Measurements from ENCODE around the gene PLXNA4.

DNA sequence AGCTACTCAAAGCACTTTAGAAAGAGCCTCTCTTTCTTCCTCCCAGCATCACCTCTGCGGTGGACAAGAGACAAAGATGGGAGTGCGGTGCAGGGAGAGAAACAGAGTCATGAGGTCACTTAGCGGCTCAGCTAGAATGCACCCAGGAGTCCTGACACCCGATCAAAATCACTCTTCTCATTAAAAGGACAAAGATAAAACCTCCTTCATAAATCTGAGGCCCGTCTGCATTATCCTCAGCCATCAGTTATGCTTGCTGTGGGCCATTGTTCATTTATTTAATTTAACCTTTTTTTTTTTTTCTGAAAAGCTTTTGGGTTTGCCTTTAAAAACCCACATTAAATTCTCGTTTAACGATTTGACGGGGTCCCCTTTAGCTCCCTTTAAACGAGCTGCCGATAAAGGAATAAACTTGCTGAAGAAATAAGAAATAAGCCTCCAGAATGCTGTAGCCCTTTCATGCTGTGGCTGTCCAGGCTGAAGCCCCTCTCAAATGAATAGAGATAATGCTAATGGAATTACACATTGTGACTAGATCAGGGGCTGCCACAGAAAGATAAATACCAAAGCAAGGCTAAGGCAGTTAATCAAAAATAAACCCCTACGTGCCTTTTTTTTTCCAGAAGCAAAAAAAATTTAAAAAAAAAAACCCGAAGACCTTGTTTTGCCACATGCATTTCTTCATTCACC is 16.1 kb upstream of the PLXNA4 start:
- TF ChIP-seq, protein P1, sequence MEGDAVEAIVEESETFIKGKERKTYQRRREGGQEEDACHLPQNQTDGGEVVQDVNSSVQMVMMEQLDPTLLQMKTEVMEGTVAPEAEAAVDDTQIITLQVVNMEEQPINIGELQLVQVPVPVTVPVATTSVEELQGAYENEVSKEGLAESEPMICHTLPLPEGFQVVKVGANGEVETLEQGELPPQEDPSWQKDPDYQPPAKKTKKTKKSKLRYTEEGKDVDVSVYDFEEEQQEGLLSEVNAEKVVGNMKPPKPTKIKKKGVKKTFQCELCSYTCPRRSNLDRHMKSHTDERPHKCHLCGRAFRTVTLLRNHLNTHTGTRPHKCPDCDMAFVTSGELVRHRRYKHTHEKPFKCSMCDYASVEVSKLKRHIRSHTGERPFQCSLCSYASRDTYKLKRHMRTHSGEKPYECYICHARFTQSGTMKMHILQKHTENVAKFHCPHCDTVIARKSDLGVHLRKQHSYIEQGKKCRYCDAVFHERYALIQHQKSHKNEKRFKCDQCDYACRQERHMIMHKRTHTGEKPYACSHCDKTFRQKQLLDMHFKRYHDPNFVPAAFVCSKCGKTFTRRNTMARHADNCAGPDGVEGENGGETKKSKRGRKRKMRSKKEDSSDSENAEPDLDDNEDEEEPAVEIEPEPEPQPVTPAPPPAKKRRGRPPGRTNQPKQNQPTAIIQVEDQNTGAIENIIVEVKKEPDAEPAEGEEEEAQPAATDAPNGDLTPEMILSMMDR (IDR thresholded peaks at IDR 0.05): no peak
- no peak for TF ChIP-seq POLR2A (IDR thresholded peaks at IDR 0.05)

Data from prostate gland (tissue), 2 donors.